ENCODE results near the gene TNPO1. TPM values are rescaled to one million over a fixed set of nuclear protein-coding genes. Genes with fewer than 3 reads are reported as not detected.
A peak's percentile ranks its signal among the peaks of the same experiment; 100 is the strongest.

The TNPO1 gene
- total RNA-seq, 1 donor from 2014 or later = 316 TPM

GRCh38 chr5:72814104-72814503, 2.4 kb upstream of the TNPO1 start:
- Mint-ChIP-seq H3K9me3 (peaks cover 17% of the 10 kb centered on the region), H3K36me3 (peaks cover 9% of the 10 kb centered on the region), H3K27me3 (ENCODE audit: insufficient read depth, low read depth) (peaks cover 2% of the 10 kb centered on the region), H3K27ac (no peak overlapping the region), H3K4me1 (peaks cover 22% of the 10 kb centered on the region), H3K4me3 (no peak overlapping the region)
- H3K9ac ChIP-seq = no peak overlapping the region
- no peaks in the 10 kb centered on the region for H3K27me3 ChIP-seq
- no peak overlapping the region for H3K4me2 ChIP-seq
- H3K27ac ChIP-seq = no peak overlapping the region
- H3K79me2 ChIP-seq (ENCODE audit: low read depth) = peaks cover 21% of the 10 kb centered on the region
- peaks cover 26% of the 10 kb centered on the region for H3K4me1 ChIP-seq
- no peaks in the 10 kb centered on the region for H3K36me3 ChIP-seq
- peaks cover 44% of the 10 kb centered on the region for H3F3A ChIP-seq (ENCODE audit: low read depth)
- H3K9me3 ChIP-seq (ENCODE audit: low read depth) = no peaks in the 10 kb centered on the region
- TF ChIP-seq EZH2 (IDR thresholded peaks at IDR 0.05) (no peak), CTCF (IDR thresholded peaks at IDR 0.05) (no peak), EZH2phosphoT487 (IDR thresholded peaks at IDR 0.05) (no peak)
- no peak for DNase-seq (ENCODE audit: low spot score)
- no peak overlapping the region for H3K4me3 ChIP-seq
- no peak overlapping the region for H2AFZ ChIP-seq (replicated peaks)
- H4K20me1 ChIP-seq (ENCODE audit: low read depth) = peaks cover under 1% of the 10 kb centered on the region

DNA sequence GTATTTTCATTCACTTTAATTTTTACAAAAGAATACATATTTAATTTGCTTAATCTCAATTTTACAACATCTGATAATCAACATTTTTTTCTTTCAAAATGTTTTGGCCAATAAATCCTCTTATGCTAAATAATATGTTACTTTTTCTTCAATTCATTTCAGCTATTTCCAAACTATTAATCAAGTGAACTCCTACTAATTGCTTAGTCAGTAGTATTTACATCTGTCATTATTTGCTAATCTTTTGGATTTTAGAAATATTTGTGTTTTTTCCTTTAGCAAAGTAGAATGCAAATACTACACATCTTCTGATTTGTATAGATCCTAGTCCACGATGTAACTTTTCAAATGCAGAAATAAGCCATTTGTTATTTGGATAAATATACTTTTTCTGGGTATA, 1.6 kb upstream of the TNPO1 start:
- H3F3A ChIP-seq (ENCODE audit: low read depth) = peaks cover 50% of the 10 kb centered on the region
- peaks cover 14% of the 10 kb centered on the region for H3K36me3 Mint-ChIP-seq
- H4K20me1 ChIP-seq (ENCODE audit: low read depth) = peaks cover 9% of the 10 kb centered on the region
- H3K79me2 ChIP-seq (ENCODE audit: low read depth) = peaks cover 29% of the 10 kb centered on the region
- no peak overlapping the region for H3K9ac ChIP-seq
- no peaks in the 10 kb centered on the region for H3K27me3 ChIP-seq
- no peak overlapping the region for H3K4me3 ChIP-seq
- peak overlapping the region; percentile 69 for H3K4me3 Mint-ChIP-seq
- no peak overlapping the region for H2AFZ ChIP-seq (replicated peaks)
- H3K4me2 ChIP-seq = peak overlapping the region; percentile 87
- DNase-seq (ENCODE audit: low spot score) = no peak
- no peaks in the 10 kb centered on the region for H3K9me3 ChIP-seq (ENCODE audit: low read depth)
- peaks cover 30% of the 10 kb centered on the region for H3K4me1 ChIP-seq
- H3K27ac Mint-ChIP-seq = no peak overlapping the region
- peaks cover 2% of the 10 kb centered on the region for H3K27me3 Mint-ChIP-seq (ENCODE audit: insufficient read depth, low read depth)
- peaks cover 27% of the 10 kb centered on the region for H3K4me1 Mint-ChIP-seq
- no peak overlapping the region for H3K27ac ChIP-seq
- peaks cover 16% of the 10 kb centered on the region for H3K9me3 Mint-ChIP-seq
- H3K36me3 ChIP-seq = no peaks in the 10 kb centered on the region
- no peak for TF ChIP-seq EZH2phosphoT487 (IDR thresholded peaks at IDR 0.05)
- TF ChIP-seq CTCF (IDR thresholded peaks at IDR 0.05) = no peak
- TF ChIP-seq EZH2 (IDR thresholded peaks at IDR 0.05) = no peak

- Histone ChIP-seq H3K27ac (peak overlapping the region; percentile 97), H3F3A (ENCODE audit: low read depth) (peaks cover 50% of the 10 kb centered on the region)
Observed at GRCh38 chr5:72815580-72816283, 729 bp upstream of the TNPO1 start.

DNA sequence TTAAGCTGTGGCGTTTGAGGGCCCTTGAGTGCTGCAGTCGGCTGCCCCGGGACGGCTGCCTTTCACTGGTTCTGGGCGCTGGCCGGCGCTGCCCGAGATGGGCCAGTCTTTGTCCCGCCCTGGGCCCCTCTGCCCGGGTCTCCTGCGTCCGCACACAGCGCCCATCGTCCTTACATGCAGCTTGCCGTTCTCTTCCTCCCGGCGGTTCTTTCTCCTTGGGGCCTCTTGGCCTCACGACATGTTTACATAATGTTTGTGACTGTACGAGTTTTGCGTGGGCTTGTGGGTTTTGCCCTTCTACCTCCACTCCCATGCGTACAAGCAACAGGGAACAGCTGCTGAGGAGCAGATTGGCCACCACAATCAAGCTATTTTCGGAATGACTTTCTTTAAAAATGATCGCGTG, 618 bp downstream of the TNPO1 start:
- Mint-ChIP-seq H3K27me3 (ENCODE audit: insufficient read depth, low read depth) (peaks cover 2% of the 10 kb centered on the region), H3K4me3 (peak overlapping the region; percentile 100), H3K36me3 (peaks cover 24% of the 10 kb centered on the region), H3K4me1 (peaks cover 30% of the 10 kb centered on the region), H3K27ac (peak overlapping the region; percentile 100), H3K9me3 (peaks cover 12% of the 10 kb centered on the region)
- H3F3A ChIP-seq (ENCODE audit: low read depth) = peaks cover 50% of the 10 kb centered on the region
- H3K36me3 ChIP-seq = no peaks in the 10 kb centered on the region
- peak overlapping the region; percentile 86 for H3K4me3 ChIP-seq
- no peak for DNase-seq (ENCODE audit: low spot score)
- peaks cover 30% of the 10 kb centered on the region for H3K4me1 ChIP-seq
- H3K79me2 ChIP-seq (ENCODE audit: low read depth) = peaks cover 51% of the 10 kb centered on the region
- peaks cover 22% of the 10 kb centered on the region for H4K20me1 ChIP-seq (ENCODE audit: low read depth)
- peak overlapping the region; percentile 90 for H3K4me2 ChIP-seq
- no peaks in the 10 kb centered on the region for H3K27me3 ChIP-seq
- peak overlapping the region; percentile 94 for H3K9ac ChIP-seq
- peak overlapping the region; percentile 97 for H3K27ac ChIP-seq
- TF ChIP-seq EZH2 (IDR thresholded peaks at IDR 0.05) (no peak), EZH2phosphoT487 (IDR thresholded peaks at IDR 0.05) (no peak), CTCF (IDR thresholded peaks at IDR 0.05) (no peak)
- H2AFZ ChIP-seq (replicated peaks) = peak overlapping the region; percentile 79
- no peaks in the 10 kb centered on the region for H3K9me3 ChIP-seq (ENCODE audit: low read depth)

More at GRCh38 chr5:72815580-72816283, 729 bp upstream of the TNPO1 start:
- Histone ChIP-seq H3K27me3 (no peaks in the 10 kb centered on the region), H2AFZ (replicated peaks) (peak overlapping the region; percentile 97), H3K4me1 (peaks cover 30% of the 10 kb centered on the region), H3K4me3 (peak overlapping the region; percentile 86), H3K4me2 (peak overlapping the region; percentile 87), H4K20me1 (ENCODE audit: low read depth) (peaks cover 14% of the 10 kb centered on the region), H3K9ac (peak overlapping the region; percentile 38), H3K79me2 (ENCODE audit: low read depth) (peaks cover 37% of the 10 kb centered on the region), H3K9me3 (ENCODE audit: low read depth) (no peaks in the 10 kb centered on the region), H3K36me3 (no peaks in the 10 kb centered on the region)
- peak overlapping the region; percentile 100 for H3K4me3 Mint-ChIP-seq
- peak overlapping the region; percentile 98 for H3K27ac Mint-ChIP-seq
- TF ChIP-seq EZH2 (IDR thresholded peaks at IDR 0.05) = no peak
- H3K9me3 Mint-ChIP-seq = peaks cover 16% of the 10 kb centered on the region
- DNase-seq (ENCODE audit: low spot score) = no peak
- H3K36me3 Mint-ChIP-seq = peaks cover 15% of the 10 kb centered on the region
- H3K27me3 Mint-ChIP-seq (ENCODE audit: insufficient read depth, low read depth) = peaks cover 2% of the 10 kb centered on the region
- H3K4me1 Mint-ChIP-seq = peaks cover 27% of the 10 kb centered on the region
